NAMALWA (cell line): ENCODE measurements around the gene C17orf75.
"Not testable (repeated sequence)": the region's sequence is repeated elsewhere in the genome, so short reads cannot be mapped to it uniquely, and the experiment has no call there.

Source experiments
- DNase-seq: peaks from one replicate; pipeline ENCODE4 v3.0.0-alpha.2; 2015; ENCODE audit warnings: low spot score

The C17orf75 gene

DNA sequence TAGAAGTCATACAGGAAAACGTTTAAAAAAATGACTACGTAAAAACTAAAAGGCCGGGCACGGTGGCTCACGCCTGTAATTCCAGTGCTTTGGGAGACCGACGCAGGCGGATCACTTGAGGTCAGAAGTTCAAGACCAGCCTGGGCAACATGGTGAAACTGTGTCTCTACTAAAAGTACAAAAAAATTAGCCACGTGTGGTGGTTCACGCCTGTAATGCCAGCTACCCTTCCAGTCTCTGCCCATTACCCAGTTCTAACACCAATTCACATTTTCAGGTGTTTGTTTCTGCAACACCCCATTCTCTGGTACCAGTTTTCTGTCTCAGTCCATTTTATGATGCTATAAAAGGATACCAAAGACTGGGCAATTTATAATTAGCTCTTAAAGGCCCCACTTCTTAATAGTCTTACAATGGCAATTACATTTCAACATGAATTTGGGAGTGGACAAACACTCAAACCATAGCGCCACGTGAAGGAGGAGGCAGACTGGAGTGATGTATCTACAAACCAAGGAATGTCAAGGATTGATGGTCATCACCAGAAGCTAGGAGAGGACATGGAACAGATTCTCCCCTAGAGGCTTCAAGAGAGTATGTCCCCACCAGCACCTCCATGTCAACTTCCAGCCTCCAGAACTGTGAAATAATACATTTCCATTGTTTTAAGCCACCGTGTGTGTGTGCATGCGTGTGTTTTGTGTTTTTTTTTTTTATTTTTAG, 791 bp upstream of the C17orf75 start:
- DNase-seq, result no peak

DNA sequence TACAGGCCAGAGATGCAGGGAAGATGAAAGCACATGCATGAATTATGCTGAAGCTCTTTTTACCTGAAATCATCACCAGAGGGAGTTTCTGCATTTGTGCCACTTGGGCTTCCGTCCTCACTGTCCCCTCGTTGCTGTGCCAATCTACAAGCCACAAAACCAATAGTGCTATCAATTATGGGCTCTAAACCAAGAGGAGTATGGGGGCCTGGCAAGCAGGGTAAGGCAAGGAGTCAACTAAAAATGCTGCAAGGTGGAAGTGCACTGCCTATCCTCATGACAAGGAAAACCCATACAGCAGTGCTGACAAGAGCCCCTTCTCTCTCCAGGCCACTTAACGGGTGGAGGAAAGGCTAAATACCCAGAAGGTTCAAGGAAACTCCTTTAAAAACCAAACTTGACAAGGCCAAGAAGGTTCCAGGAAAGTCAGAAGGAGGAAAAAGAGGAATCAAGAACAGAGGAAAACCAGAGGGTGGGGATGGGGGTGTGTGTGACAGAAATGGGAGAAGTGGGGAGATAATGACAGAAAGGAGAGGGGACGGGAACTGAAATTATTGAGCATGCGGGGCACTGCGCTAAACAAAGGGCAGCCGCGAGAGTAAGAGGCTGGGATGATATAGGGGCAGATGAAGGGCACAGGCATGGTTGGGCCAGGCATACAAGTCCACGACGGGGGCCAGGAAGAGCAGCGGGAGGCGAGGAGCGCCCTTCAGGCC, 674 bp downstream of the C17orf75 start:
- peak; percentile 80 for DNase-seq

- DNase-seq, result no peak
These were observed 6.3 kb downstream of the C17orf75 start for GRCh38 chr17:32335687-32336086.

DNA sequence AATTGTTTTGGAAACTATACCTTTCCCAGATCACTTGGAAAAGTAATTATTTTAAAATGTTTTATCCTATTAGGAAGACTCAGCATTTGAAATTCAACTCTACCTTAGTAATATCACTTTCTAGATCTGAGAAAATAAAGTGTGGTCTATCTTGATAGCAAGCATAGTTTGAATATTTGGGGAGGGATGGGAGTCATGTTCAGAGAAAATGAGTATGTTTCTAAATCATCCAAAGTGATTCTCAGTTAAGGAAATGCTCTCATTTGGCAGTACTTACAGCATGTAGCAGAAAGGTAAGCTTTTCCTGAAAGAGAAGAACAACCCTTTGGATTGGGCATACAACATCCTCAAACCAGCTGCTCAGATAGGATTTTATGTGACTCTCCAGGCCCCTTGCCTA, 6.9 kb downstream of the C17orf75 start:
- DNase-seq, result no peak

- no peak for DNase-seq
These were observed 8.8 kb downstream of the C17orf75 start for GRCh38 chr17:32333187-32333586.

- DNase-seq, result no peak
These were observed 10.5 kb downstream of the C17orf75 start for GRCh38 chr17:32331243-32332040.

- DNase-seq, result no peak
These were observed 11.8 kb downstream of the C17orf75 start for GRCh38 chr17:32330147-32330546.

GRCh38 chr17:32327911-32328310, 14.1 kb downstream of the C17orf75 start:
- DNase-seq, result no peak

GRCh38 chr17:32323811-32324491, 18.0 kb downstream of the C17orf75 start:
- no peak for DNase-seq

- no peak for DNase-seq
These were observed 18.9 kb downstream of the C17orf75 start for GRCh38 chr17:32323046-32323445.

DNA sequence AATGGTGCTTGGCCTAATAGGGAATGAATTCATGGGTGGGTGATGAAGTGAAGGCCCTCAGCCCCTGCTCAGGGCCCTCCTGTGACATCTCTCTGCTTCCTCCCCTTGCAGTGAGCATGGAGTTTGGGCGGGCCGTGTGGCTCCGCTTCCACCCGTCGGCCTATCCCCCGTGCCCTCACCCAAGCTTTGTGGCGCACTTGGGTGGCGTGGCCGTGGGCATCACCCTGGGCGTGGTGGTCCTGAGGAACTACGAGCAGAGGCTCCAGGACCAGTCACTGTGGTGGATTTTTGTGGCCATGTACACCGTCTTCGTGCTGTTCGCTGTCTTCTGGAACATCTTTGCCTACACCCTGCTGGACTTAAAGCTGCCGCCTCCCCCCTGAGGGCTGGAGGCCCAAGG, 21.1 kb downstream of the C17orf75 start:
- DNase-seq, result no peak

- DNase-seq, result not testable (repeated sequence)
These were observed 21.9 kb downstream of the C17orf75 start for GRCh38 chr17:32320080-32320479.

DNA sequence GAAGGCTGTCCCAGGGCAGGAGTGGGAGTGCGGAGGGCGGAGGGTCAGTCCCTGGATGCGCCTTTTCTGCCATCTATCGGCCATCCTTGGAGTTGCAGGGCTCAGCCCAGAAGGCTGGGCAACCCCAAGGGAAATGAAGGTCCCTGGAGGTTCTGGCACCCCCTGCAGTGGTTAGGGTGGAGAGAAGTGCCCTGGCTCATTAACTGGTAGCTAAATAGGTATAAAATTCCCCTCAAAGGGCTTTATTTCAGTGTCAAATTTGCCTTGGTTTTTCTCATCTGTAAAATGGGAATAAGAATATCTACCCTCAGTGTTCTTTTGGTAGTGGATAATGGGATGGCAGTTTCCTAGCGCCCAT, 22.4 kb downstream of the C17orf75 start:
- peak; percentile 87 for DNase-seq

DNA sequence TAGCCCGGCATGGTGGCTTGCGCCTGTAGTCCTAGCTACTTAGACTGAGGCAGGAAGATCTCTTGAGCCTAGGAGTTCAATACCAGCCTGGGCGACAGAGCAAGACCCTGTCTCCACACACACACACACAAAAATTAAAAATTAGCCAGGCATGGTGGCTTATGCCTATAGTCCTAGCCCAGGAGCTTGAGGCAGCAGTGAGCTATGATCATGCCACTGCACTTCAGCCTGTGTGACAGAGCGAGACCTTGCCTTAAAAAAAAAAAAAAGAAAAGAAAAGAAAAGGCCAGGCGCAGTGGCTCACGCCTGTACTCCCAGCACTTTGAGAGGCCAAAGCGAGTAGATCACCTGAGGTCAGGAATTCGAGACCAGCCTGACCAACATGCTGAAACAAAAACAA, 23.9 kb downstream of the C17orf75 start:
- DNase-seq, result no peak

DNA sequence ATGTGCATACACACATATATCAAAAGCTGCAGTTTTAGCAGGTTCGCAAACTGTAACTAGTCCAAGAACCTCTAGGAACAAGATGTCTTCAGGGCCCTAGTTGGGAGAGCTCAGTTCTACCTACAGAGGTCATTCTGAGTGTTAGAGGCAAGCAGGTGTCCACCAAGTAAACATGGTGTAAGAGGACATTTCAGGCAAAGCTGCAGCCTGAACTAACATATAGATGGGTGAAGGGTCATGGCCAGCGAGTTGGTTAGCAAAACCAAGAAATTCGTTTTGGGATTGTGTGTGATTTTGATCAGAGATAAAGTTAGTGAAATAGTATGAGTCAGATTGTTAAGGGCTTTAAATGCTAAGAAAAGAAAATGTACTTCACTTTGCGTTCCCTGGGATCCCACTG, 24.6 kb downstream of the C17orf75 start:
- DNase-seq, result no peak

DNA sequence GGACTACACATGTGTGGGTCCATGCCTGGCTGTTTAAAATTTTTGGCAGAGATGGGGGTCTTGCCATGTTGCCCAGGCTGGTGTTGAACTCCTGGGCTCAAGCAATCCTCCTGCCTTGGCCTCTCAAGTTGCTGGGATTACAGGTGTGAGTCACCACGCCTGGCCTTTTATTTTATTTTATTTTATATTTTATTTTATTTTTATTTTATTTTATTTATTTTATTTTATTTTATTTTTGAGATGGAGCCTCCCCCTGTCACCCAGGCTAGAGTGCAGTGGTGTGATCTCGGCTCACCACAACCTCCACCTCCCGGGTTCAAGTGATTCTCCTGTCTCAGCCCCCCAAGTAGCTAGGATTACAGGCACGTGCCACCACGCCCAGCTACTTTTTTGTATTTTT, 25.3 kb downstream of the C17orf75 start:
- DNase-seq, result not testable (repeated sequence)

DNA sequence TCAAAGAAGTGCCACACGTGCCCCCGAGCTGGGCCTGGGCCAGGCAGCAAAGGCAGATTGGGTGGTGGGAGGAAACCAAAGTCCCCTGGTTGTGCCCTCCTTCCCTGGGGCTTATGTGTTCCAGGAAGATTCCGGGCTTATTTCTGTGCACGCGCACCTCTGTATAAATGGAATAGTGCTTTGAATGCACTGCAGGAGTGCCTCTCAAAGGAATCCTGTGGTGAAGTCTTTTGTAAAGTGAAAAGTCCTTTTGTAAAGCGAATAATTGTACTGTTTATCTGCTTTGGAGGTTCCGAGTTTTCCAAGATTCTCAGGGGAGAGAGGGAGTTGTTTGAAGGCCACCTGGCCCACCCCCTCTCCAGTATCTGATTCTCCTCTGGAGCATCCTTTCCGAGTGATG, 26.8 kb downstream of the C17orf75 start:
- DNase-seq, result no peak

DNA sequence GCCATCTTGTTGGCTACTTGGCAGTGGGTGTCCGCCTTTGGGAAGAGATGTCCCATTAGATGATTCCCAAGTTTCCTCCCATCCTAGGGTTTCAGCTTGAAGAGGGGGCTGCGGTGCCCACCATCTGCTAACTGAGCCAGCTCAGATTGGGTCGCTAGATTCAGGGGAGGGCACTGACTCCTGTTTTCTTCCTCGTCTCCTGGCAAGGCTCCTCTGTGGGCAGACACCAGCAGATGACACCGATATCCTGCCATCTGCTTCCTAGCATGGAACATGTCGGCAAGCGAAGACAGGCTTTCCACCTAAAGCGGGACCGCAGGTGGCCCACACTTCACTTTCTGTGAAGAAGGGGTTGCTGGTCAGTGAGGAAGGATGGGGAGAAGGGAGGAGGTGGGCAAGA, 27.3 kb downstream of the C17orf75 start:
- DNase-seq, result no peak

- DNase-seq, result peak; percentile 63
These were observed 30.9 kb downstream of the C17orf75 start for GRCh38 chr17:32311028-32311536.

- DNase-seq, result no peak
These were observed 34.3 kb downstream of the C17orf75 start for GRCh38 chr17:32307658-32308057.

DNA sequence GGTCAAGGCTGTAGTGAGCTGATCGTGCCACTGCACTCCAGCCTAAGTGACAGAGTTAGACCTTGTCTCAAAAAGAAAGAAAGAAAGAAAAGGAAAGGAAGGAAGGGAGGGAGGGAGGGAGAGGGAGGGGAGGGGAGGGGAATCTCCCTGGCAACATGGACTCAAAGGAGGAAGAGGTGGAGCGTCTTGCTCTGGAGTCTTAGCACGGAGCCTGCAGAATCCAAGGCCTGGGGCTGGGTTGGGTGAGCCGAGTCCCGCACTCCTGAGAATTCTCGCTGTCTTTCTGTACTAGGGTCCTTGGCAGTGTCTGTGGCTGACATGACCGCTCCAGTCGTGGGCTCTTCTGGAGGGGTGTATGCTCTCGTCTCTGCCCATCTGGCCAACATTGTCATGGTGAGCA, 36.9 kb downstream of the C17orf75 start:
- no peak for DNase-seq

DNA sequence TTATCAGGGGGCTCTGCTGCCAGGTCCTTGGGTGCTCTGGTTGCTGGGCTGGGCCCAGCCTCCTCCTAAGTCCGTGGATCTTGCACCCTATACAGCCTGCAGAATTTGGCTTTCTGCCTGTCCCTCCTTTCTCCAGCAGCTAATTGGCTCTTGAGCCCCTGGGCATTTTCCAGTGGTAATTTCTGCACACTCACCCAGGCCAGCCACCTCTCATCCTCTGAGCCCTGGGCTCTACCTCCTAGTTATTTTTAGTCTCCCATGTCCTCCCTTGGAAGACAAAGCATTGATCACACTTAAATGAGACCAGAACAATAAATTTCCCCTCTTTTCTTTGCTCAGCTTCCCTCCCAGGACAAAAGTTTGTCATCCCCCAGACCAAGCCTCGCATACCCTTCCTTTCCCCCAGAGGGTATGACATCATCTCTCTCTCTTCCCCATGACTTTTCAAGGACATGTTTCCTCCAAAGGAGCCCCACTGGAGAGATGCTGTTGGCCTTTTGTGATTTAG, 38.1 kb downstream of the C17orf75 start:
- DNase-seq, result no peak
